GDM1 (cell line): ENCODE measurements around the gene CHPF2.

ENCODE experiments used
- DNase-seq: peaks from one replicate; lab custom pipeline; 2025; lab: John Stamatoyannopoulos, UW

Gene CHPF2, protein sequence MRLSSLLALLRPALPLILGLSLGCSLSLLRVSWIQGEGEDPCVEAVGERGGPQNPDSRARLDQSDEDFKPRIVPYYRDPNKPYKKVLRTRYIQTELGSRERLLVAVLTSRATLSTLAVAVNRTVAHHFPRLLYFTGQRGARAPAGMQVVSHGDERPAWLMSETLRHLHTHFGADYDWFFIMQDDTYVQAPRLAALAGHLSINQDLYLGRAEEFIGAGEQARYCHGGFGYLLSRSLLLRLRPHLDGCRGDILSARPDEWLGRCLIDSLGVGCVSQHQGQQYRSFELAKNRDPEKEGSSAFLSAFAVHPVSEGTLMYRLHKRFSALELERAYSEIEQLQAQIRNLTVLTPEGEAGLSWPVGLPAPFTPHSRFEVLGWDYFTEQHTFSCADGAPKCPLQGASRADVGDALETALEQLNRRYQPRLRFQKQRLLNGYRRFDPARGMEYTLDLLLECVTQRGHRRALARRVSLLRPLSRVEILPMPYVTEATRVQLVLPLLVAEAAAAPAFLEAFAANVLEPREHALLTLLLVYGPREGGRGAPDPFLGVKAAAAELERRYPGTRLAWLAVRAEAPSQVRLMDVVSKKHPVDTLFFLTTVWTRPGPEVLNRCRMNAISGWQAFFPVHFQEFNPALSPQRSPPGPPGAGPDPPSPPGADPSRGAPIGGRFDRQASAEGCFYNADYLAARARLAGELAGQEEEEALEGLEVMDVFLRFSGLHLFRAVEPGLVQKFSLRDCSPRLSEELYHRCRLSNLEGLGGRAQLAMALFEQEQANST

DNA sequence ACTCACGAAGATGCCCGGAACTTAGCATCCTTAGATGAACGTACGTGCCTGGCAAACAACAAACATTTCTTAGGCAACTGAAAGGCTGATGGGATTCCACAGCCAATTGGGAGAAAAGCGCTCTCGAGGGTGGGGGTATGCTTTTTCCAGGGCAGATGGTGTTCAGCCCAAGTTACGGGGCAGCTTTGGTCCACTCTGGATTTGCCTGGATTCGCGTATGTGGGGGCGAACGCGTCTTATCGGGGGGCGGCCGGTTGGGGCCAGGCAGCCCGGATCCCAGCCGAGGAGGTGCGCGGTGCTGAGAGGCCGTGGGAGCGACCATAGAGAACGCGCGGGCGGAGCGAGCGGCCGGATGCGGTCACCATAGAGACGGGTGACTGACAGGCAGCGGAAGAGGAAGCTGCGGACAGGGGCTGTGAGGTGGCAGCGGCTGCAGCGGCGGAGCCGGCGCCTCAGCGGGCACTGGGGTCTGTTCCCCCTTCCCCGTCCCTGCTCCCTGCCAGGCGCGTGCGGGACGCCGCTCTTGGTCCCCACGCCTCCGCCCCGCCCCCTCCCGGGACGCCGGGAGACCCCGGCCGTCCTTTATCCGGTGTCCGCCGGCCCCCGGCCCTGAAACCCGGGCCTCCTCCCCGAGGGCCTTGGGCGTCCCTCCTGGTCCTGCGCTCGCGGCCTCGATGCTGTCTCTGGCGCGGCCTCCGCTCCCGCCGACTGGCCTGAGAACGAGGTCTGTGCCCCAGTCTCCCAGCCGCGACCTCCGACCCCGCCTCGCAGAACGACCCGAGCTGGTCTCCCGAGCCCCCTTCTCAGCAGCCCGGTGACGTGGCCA lies at the start of gene CHPF2:
TSS of gene CHPF2 (plus strand) at position 393 of the 826 bp plus-strand sequence. CDS start 1,529 bp downstream, outside the sequence.
- DNase-seq = peak; percentile 88

DNA sequence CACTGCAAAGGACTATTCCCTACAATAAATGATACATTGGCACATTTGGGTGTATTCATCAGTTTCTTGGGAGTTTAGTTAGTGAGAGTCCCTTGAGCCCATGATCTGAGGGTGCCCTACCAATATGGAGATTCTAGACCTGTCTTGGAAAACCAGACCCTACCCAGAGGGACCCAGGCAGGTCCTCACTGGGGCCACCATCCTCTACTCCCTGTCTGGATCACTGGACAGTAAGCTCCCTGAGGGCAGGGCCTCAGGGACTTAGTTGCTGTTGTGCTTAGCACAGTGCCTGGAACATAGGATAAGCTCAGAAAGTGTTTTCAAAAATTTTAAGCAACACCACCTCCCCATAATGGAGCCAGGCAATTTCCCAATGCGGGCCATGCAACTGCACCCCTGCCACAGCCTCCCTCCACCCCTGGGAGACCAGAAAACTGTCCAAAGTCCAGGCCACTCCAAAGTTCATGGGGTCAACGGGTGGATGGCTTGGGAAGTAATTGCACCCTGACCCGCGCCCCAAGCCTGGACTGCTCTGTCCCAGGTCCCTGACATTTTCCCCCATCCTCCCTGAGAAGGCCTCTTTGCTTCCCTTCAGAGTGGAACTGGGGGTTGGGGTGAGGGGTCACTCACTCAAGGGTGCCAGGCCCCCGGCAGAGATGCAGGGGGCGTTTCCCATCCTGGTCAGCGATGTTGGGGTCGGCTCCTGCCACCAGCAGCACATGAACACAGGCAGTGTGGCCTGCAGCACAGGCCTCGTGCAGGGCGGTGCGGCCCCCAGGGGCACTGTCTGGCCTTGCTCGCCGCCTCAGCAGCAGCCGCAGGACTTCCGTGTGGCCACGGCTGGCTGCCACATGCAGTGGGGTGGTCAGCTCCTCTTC lies 46.3 kb upstream of the CHPF2 start:
- DNase-seq = no peak

DNA sequence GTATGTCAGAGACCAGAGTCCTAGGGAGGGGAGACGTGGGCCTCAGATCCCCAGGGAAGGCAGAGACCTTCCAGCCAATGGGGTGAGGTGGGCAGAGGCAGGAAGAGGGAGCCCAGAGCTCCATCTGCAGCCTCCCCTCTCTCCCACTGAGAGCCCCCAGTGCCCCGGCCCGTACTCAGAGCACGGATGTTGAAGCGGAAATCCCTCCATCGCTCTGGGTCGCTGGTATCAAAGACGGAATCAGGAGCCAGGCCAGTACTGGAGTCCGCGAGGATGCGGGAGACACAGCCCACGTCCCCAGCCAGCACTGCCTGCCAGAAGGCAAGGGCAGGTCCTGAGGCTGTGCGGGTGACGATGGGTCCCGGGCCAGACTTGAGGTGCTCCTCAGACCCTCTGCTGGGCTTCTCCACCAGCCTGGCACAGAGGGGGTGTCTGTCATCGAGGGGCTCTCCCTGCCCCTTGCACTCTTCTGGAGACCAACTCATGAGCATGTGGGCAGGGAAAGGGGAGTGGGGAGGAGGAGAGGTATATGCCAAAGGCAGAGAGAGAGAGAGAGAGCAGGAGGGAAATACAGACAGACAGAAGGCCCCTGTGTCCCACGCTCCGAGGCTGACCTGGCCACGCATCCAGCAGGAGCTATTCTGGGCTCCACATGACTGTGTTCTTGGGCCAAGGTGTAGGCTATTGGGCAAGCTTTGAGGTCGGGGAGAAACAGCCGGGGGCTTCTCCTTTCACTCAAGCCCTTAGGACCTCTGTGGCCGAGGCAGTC lies 45.5 kb upstream of the CHPF2 start, which contains the start of gene ASB10:
TSS of gene ASB10 (minus strand) at position 611 of the 769 bp plus-strand sequence. CDS start at position 491, 120 bp downstream.
- DNase-seq = no peak

DNA sequence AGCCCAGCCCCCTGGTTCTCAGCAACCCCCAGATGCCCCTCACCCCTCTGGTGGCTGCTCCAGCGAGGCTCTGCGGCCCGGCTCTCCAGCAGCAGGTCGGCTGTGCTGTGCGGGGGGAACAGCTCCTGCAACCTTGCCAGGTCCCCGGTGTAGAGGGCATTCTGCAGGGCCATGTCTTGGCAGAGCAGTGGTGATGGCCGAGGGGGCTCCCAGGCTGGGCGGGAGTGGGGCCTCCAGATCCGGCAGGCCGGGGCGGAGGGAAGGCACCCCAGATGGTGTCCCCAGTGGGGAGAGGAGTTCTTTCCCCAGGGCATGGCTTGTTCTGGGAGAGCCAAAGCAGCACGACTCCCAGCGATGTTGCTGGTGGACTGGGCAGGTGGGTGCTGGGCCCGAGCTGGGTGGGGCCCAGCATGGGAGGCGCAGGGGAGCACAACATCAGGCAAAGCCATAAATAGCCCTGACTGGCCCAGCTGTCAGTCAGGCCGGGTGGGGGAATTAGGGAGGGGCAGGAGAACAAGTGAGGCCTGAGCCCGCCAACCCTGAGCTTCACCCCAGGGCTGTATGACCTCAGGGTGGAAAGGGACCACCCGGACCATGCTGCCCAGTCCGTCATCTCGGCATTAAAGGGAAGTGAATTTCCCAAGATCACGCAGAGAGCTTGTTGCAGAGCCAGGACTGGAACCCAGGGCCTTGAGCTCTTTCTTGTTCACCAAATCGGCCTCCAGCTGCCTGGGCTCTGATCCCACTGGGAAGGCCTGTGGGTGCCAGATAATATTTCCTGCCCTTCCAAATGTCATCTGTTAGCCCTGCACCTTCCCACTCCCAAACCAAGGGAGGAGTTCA lies 44.7 kb upstream of the CHPF2 start:
- DNase-seq = no peak

DNA sequence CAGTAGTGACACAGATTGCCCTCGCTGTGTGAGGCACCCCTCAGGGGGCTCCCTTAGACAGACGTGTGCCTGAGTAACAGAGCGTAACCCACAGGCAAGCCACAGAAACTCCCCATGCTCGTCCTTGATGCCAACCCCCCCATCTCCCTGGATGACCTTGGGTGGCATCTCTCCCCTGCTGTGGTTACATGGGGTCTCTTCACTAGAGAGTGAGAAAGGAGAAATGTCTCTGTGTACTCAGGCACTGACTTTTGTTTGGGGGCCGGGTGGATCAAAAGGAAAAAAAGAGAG lies 44.1 kb upstream of the CHPF2 start:
- no peak for DNase-seq

DNA sequence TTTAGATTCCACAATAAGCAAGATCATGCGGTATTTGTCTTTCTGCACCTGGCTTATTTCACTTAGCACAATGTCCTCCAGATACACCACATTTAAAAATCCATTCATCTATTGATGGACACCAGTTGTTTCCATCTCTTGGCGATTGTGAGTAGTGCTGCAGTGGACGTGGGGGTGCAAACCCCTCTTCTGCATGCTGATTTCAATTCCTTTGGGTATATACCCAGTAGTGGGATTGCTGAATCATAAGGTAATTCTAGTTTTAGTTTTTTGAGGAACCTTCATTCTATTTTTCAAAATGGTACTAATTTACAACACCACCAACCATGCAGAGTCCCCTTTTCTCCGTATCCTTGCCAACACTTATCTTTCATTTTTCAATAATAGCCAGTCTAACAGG lies 43.2 kb upstream of the CHPF2 start:
- no peak for DNase-seq

DNA sequence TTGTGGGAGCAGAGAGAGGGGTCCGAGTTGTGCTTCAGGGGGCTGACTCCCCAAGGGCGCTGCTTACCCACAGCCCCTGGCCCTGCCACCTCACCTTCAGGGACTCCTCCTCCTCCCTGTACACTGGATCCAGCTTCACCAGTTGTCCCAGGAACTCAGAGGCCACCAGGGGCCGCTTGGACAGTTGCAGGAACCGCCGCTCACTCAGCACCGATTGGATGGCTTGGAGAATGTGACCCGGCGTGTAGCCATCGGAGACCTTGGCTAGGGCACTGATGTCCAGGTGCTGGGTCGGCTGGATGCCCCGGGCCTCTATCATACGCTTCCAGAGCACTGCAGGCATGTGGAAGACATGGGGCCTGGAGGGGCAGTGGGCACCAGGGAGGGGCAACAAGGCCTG lies 40.7 kb upstream of the CHPF2 start:
- DNase-seq = no peak

DNA sequence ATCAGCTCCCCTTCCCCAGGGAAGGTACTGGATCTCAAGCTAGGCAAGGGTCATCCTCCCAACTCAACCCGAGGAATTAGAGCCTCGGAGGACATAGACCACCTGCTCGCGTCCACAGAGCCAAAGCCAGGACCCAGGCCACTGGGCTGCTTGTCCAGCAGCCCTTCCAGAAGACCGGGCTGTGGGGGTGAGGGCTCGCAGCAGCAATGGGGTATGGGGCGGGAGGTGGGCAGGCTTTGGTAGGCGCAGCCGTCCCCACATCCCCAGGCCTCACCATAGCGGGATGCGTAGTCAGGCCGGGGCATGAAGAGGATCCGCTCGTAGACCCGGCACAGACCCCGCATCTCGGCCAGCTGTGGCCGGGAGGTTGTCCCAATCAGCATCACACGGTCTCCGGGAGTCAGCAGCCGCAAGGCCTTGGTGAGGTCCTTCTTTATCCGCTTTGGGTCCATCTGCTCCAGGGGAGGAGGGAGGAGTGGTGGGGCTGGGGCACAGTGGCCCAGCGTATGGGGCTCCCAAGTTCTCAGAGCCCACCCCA lies 40.2 kb upstream of the CHPF2 start:
- DNase-seq = no peak

DNA sequence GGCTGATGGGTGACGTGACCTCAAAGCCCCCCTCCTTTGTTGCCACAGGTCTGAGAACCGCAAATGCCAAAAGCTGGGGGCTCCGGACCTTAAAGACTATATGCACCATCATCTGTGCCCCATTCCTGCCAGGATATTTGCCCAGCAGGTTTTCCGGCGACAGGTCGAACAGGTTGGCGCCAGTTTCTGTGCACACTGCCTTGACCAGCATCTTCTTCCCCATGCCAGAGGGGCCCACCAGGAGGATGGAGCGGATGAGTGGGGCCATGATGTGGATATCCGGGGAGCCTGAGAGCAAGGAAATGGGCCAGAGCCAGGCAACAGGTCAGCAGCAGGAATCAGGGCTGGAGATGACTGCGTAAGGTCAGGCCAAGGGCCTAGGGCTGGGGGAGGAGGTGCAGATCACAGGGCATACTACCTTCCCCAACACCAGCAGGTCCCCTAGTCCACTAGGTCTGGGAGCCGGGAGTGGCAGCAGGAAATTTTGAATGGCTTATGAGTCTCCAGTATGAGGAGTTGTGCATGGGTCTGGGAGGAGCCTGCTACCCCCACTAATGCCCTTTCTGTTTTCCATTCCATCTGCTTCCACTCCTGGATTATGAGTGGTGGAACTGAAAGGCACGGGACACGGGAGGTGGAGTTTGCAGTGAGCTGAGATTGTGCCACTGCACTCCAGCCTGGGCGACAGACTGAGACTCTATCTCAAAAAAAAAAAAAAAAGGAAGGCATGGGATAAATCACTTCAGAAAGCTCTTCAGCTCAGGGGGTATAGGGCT lies 38.9 kb upstream of the CHPF2 start:
- DNase-seq = no peak

DNA sequence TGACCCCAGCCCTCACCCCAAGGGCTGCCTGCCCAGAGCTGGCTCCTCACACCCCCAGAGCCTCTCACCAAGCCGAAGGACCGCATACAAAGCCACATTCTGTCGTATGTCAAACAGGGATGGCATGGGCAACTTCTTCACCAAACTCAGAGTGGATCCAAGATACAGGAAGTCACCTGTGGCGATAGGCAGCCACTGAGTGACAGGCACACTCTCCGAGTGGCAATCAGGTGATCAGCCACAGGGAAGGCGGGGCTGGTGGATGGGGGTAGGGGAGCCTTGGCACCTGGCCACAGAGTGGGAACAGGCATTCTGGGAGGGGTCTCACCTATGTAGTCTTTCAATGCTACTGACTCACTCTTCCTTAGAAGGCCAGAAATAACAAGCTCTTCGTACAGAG lies 38.1 kb upstream of the CHPF2 start:
- DNase-seq = no peak

DNA sequence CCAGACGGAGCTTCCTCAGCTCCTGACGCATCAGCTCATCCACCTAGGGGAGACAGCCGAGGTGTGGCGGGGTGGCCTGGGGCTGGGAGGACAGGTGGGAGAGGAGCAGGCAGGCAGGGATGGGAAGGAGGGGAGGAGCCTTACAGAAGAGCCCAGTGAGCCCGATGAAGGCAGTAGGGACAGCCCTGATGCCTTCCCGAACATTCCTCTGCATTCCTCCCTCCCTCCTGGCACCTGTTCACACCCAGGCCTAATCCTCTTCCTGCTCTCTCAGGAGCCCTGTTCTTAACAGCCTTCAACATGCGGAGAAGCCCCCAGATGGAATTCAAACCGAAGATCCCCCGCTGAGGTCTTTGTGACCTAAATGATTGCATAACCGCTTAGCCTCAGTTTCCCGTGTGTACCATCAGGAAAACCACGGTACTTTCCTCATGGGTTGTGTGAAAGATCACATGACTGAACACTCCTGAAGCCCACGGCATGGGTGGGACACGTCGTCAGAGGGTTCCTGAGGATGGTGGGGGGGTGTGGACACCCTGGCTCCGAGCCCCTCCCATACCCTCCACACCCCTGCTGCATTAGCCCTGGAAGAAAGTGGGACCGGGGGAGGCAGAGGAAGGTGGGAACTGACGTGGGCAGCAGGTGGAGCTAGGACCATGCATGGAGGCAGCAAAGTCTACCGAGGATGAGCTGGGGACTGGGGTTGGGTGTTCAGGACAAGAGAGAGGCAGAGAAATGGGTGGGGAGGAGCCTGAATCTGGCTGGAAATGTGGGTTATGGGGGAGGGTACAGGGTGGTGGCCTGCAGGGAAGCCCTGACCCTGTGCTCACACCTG lies 36.5 kb upstream of the CHPF2 start:
- no peak for DNase-seq

DNA sequence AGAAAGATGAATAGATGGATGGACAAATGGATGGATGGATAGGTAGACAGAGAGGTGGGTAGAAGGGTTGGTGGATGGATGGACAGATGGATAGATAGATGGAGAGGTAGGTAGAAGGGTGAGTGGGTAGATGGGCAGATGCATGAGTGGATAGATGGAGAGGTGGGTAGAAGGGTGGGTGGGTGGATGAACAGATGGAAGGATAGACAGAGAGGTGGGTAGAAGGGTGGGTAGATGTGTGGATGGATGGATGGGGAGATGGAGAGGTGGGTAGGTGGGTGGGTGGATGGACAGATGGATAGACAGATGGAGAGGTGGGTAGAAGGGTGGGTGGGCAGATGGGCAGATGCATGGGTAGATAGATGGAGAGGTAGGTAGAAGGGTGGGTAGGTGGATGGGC lies 34.4 kb upstream of the CHPF2 start:
- no peak for DNase-seq

DNA sequence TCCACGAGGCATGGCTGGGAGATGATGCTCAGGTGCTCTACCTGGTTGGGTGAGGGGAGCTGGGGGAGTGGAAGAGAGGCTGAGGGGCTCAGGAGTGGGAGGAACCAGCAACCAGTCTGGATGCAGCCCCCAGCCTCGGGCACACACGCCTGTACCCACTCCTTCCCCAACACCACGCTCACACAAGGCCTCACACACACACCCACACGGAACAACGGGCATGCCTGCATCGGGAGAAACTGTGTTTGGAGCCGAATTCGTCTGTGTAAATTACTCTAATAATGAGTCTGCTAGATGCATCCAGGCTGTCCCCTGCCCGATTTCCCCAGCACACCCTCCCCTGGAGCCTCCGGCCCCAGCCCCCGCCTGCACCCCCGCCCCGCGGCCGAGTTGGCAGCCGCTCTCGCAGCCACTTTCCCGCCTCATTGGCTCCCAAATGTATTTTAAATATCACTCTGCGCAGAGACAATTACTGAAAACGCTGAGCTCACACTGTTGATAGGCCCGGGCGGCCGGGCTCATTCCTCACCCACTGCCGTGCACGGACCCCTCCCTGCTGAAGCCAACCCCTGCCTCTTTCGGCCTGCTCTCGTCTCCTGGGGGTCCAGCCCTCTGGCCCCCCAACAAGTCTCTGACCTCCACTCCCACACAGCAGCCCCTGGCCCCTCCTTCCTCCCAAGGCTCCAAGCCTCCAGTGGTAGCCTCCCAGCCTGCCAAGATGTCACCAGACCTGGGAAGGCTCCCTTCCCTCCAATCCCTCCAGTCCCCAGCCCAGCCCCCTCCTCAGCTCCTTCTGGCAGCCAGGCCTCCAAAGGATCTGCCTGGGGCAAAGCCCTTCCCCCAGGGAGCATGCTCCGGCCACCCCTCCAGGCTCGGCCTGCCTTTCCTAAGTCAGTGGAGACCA lies 33.1 kb upstream of the CHPF2 start:
- DNase-seq = no peak

DNA sequence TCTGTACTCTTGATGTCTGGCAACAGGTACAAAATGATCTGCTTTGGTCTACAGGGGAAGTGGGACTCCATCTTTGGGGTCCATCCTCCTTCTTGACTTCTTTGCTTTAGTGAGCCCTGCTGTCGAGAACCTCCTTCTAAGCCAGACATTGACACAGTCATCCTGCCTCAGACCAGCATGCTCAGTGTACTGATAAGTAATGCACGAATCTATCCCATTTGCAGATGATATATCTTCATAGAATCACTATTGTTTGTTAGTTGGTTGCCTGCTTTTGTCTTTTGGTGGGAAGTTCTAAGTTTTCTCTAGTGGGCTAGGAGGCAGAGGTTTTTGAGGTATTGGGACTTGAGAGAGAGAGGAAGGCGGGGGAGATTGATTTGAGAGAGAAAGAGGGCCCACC lies 30.9 kb upstream of the CHPF2 start:
- no peak for DNase-seq

DNA sequence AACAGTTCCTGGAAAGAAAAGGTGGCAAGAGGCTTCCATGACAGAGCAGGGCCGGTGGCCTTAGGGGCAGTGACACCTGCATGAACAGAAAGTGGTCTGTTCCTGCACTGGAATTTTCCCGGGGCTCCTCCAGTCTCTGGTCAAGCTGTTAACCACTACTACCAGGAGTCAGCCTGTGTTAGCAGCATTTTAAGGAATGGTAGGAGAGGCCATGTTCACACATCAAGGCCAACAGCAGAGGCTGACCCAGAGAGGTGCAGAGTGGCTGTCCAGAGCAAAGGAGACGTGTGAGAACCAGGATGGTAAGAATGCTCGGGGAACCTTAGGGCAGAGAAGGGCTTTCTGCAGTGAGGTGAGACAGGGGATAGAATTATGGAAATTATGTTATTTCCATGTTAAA lies 30.5 kb upstream of the CHPF2 start:
- no peak for DNase-seq

DNA sequence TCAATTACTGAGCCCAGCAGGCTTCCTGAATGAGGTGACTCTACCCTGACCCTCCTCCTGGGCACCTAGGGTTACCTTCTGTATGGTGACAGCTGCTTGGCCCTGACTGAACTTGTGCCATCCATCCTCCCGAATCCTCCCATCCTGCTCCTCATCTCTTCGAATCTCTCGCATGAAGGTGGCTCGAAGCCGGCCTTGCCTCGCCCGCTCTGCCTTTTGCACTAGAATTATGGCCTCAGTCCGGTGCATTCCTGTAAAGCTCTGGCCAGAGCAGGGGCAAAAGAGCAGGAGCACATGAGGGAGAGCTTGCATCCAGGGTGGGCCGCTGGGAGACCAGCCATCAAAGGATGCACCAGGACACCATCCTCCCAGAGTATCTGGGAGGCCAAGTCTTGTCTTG lies 29.4 kb upstream of the CHPF2 start:
- DNase-seq = no peak
